Endothelial cell of umbilical vein (primary cell): Measurements from ENCODE around the gene VIPR2.

Source experiments
- CTCF ChIP-seq, 2 donors: IDR thresholded peaks; 1 replicate in 1 of 2; 2 replicates in 1 of 2; pipeline ENCODE4 v1.5.1; 2011; ENCODE audit warnings: low read length in 2 of 2, mild to moderate bottlenecking in 2 of 2, moderate library complexity in 2 of 2, control low read depth in 1 of 2, inconsistent platforms in 1 of 2, low read depth in 1 of 2; ENCODE audit not compliant: insufficient read depth in 1 of 2; ENCODE audit errors: extremely low read depth in 1 of 2
- EZH2 ChIP-seq: IDR thresholded peaks from 2 replicates; pipeline ENCODE4 v1.6.1; 2012; ENCODE audit warnings: borderline replicate concordance, low read depth, mild to moderate bottlenecking, moderate library complexity, low read length, inconsistent platforms; ENCODE audit not compliant: severe bottlenecking
- JUN ChIP-seq: IDR thresholded peaks from 2 replicates; pipeline ENCODE4 v1.6.1; 2011; ENCODE audit warnings: borderline replicate concordance, low read depth; ENCODE audit not compliant: insufficient read length, insufficient read depth
- POLR2A ChIP-seq: IDR thresholded peaks from 2 replicates; pipeline ENCODE4 v1.6.1; 2012; ENCODE audit warnings: low read depth, mild to moderate bottlenecking, control low read depth, low read length

DNA sequence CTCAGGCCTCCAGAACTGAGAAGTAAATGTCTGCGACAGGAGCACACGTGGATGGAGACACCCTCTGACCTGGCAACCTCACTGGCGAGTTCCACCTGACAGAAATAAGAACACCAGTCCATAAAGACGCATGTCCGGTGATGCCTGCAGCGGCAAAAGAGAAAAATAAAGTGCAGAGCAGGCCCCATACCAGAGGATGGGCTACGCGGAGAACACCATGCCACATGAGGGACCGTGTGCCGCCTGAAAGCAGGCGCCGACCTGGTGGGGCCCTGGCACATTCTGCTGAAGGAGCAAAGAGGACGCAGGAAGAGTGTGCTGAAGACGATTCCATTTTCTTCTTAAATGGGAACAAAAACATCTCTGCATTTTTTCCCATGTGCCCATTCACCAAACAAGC lies 105.0 kb downstream of the VIPR2 start:
- TF ChIP-seq CTCF (IDR thresholded peaks at IDR 0.05; ENCODE audit: extremely low read depth in 1 of 2, insufficient read depth in 1 of 2, low read depth in 1 of 2, low read length in 2 of 2) (no peak), JUN (no peak), POLR2A (no peak), EZH2 (no peak)
